ENCODE results near the gene WDR18.

The WDR18 gene

DNA sequence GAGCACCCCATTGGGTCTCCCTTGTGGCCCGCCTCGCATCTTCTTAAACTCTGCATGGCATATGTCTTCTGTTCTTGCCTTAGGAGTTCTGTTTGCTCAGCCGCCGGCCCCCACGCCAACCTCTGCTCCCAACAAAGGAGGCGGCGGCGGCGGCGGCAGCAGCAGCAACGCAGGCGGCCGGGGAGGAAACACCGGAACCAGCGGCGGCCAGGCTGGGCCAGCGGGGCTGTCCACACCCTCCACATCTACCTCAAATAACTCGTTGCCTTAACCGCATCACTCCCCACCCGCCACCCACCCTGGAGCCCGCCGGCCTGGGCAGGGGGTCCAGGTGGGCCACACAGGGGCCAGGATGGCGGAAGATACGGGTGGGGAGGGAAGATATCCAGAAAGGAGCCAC lies 12.3 kb upstream of the WDR18 start:
- Histone ChIP-seq H3K27me3 (ENCODE audit: insufficient read depth, low read depth, severe bottlenecking) (no peaks in the 10 kb centered on the region), H3K27ac (no peak overlapping the region), H3K36me3 (peaks cover 48% of the 10 kb centered on the region), H3K4me3 (ENCODE audit: low read depth, low read length) (no peak overlapping the region), H3K9me3 (ENCODE audit: severe bottlenecking) (peaks cover 10% of the 10 kb centered on the region)
- TF ChIP-seq, protein P1, sequence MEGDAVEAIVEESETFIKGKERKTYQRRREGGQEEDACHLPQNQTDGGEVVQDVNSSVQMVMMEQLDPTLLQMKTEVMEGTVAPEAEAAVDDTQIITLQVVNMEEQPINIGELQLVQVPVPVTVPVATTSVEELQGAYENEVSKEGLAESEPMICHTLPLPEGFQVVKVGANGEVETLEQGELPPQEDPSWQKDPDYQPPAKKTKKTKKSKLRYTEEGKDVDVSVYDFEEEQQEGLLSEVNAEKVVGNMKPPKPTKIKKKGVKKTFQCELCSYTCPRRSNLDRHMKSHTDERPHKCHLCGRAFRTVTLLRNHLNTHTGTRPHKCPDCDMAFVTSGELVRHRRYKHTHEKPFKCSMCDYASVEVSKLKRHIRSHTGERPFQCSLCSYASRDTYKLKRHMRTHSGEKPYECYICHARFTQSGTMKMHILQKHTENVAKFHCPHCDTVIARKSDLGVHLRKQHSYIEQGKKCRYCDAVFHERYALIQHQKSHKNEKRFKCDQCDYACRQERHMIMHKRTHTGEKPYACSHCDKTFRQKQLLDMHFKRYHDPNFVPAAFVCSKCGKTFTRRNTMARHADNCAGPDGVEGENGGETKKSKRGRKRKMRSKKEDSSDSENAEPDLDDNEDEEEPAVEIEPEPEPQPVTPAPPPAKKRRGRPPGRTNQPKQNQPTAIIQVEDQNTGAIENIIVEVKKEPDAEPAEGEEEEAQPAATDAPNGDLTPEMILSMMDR (IDR thresholded peaks at IDR 0.05; ENCODE audit: low read depth, low read length), result no peak
- DNase-seq, result no peak

DNA sequence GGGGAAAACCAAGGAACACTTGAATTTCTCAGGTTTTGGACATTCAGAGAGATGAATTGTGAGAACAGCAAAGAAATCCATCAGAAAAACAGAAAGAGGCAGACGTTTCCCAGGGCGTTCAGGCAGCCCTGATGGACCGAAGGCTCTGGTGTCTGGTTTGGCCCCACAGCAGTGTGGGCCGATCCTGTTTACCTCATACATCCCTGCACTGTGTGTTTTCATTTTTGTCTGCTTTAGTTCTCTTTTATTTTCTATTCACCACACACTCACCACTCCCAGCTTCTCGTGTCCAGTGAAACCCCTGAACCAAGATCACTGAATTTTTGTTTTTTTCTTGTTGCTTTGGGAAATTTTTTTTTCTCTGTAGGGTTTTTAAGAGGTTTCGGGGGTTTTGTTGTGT lies 11.9 kb upstream of the WDR18 start:
- Histone ChIP-seq H3K4me3 (ENCODE audit: low read depth, low read length) (no peak overlapping the region), H3K9me3 (ENCODE audit: severe bottlenecking) (peaks cover 10% of the 10 kb centered on the region), H3K27ac (no peak overlapping the region), H3K36me3 (peaks cover 43% of the 10 kb centered on the region), H3K27me3 (ENCODE audit: insufficient read depth, low read depth, severe bottlenecking) (no peaks in the 10 kb centered on the region)
- TF ChIP-seq, protein P1 (IDR thresholded peaks at IDR 0.05; ENCODE audit: low read depth, low read length), result no peak
- no peak for DNase-seq

DNA sequence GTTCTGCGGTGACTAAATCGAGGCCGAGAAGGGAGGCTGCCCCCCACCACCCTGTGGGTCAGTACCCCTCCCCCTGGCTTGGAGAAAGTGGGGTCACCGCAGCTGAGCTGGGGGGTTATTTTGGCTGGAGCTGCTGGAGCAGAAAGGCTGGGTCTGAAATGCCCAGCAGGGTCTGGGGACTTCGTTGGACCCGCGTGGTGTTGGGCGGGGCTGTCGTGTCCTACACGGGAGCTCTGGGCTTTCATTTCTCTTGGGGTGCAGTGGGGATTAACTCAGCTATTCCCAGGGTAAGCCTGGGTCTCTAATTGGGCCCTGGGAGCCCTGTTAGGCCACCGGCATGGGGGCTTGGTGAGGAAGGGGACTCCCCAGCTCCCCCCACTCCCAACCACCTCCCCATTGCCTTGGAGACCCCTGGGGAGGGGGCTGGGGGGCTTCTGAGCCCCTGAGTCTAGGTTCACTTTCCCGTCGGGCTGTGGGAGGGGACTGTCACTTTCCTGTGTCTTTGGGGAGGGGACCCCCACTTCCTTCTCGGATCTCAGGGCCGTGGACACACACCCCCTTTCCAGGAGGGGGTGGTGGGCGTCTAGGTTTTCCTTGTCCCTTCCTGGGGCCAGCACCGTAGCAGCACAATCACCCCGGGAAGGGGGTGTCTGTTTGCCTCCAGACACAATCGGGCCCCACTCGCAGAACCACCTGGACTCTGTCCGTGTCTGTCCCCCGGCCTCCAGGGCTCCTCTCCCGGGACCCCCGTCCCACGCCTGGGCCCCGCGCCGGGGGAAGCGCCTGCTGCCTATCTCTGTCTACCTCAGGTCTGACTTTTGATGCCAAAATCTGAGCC lies 10.2 kb upstream of the WDR18 start:
- H3K36me3 ChIP-seq, result peaks cover 31% of the 10 kb centered on the region
- no peak for DNase-seq
- H3K27me3 ChIP-seq (ENCODE audit: insufficient read depth, low read depth, severe bottlenecking), result no peaks in the 10 kb centered on the region
- no peak overlapping the region for H3K4me3 ChIP-seq (ENCODE audit: low read depth, low read length)
- no peak overlapping the region for H3K27ac ChIP-seq
- TF ChIP-seq, protein P1 (IDR thresholded peaks at IDR 0.05; ENCODE audit: low read depth, low read length), result no peak
- H3K9me3 ChIP-seq (ENCODE audit: severe bottlenecking), result peaks cover 10% of the 10 kb centered on the region

- Histone ChIP-seq H3K4me3 (ENCODE audit: low read depth, low read length) (no peak overlapping the region), H3K9me3 (ENCODE audit: severe bottlenecking) (peaks cover 10% of the 10 kb centered on the region), H3K27me3 (ENCODE audit: insufficient read depth, low read depth, severe bottlenecking) (no peaks in the 10 kb centered on the region), H3K27ac (no peak overlapping the region), H3K36me3 (peaks cover 25% of the 10 kb centered on the region)
- no peak for DNase-seq
- TF ChIP-seq, protein P1 (IDR thresholded peaks at IDR 0.05; ENCODE audit: low read depth, low read length), result no peak
Observed at GRCh38 chr19:974564-975257, 9.4 kb upstream of the WDR18 start.

GRCh38 chr19:976476-976875 lies 7.7 kb upstream of the WDR18 start:
- TF ChIP-seq, protein P1 (IDR thresholded peaks at IDR 0.05; ENCODE audit: low read depth, low read length), result no peak
- Histone ChIP-seq H3K36me3 (peaks cover 7% of the 10 kb centered on the region), H3K27ac (peak overlapping the region; percentile 46; the same call in 1 of the 2 replicates), H3K27me3 (ENCODE audit: insufficient read depth, low read depth, severe bottlenecking) (no peaks in the 10 kb centered on the region), H3K4me3 (ENCODE audit: low read depth, low read length) (no peak overlapping the region), H3K9me3 (ENCODE audit: severe bottlenecking) (no peaks in the 10 kb centered on the region)
- peak; percentile 70 for DNase-seq

Measured in WERI-Rb-1 (cell line).